Measurements from ENCODE around the gene GIGYF2.
"Not testable (repeated sequence)": the region's sequence is repeated elsewhere in the genome, so short reads cannot be mapped to it uniquely, and the experiment has no call there.

The GIGYF2 gene

DNA sequence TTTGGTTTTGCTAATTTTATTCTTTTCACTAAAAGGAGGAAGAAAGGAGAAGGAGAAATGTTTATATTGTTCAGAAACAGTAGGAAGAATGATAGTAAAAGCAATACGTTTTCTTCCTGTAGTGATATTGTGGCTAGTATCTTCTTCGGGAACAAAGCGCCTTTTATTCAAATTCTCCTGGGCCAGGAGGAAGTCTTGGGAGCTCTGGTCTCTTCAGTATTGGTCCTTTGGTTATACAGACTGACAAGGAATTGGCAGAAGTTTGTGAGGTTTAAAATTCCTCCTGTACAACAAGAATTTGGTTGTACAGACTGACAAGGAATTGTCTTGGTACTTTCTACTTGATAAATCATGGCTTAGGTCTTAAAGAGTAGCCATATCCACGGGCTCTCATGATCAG is 9.9 kb downstream of the GIGYF2 start:
- no peak overlapping the region for H3K9ac ChIP-seq (ENCODE audit: low read depth, low read length)
- H3K4me3 ChIP-seq (ENCODE audit: low read depth in 1 of 2, low read length in 2 of 2): no peak overlapping the region
- TF ChIP-seq, protein P1, sequence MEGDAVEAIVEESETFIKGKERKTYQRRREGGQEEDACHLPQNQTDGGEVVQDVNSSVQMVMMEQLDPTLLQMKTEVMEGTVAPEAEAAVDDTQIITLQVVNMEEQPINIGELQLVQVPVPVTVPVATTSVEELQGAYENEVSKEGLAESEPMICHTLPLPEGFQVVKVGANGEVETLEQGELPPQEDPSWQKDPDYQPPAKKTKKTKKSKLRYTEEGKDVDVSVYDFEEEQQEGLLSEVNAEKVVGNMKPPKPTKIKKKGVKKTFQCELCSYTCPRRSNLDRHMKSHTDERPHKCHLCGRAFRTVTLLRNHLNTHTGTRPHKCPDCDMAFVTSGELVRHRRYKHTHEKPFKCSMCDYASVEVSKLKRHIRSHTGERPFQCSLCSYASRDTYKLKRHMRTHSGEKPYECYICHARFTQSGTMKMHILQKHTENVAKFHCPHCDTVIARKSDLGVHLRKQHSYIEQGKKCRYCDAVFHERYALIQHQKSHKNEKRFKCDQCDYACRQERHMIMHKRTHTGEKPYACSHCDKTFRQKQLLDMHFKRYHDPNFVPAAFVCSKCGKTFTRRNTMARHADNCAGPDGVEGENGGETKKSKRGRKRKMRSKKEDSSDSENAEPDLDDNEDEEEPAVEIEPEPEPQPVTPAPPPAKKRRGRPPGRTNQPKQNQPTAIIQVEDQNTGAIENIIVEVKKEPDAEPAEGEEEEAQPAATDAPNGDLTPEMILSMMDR (IDR thresholded peaks at IDR 0.05; ENCODE audit: borderline replicate concordance, extremely low read depth, low read length, poor library complexity, severe bottlenecking): no peak
- TF ChIP-seq EZH2 (IDR thresholded peaks at IDR 0.05; ENCODE audit: borderline replicate concordance, low read depth, low read length, severe bottlenecking): no peak
- peaks cover 93% of the 10 kb centered on the region for H3K79me2 ChIP-seq (ENCODE audit: insufficient read depth, low read length)
- no peak overlapping the region for H3K27ac ChIP-seq (ENCODE audit: low read length)
- H3K36me3 ChIP-seq (ENCODE audit: insufficient read depth, low read length): peaks cover 66% of the 10 kb centered on the region
- H3K27me3 ChIP-seq (ENCODE audit: insufficient read depth, low read length, poor library complexity): no peaks in the 10 kb centered on the region
- no peaks in the 10 kb centered on the region for H3K4me1 ChIP-seq (ENCODE audit: insufficient read depth, low read length)
- DNase-seq: no peak
- H2AFZ ChIP-seq (ENCODE audit: low read depth, low read length): no peak overlapping the region
- no peak for ATAC-seq (ENCODE audit: insufficient read depth, low read depth)
- no peaks in the 10 kb centered on the region for H3K9me3 ChIP-seq (ENCODE audit: insufficient read depth, low read length, severe bottlenecking)
- peaks cover 20% of the 10 kb centered on the region for H4K20me1 ChIP-seq (ENCODE audit: insufficient read depth, low read length)
- H3K4me2 ChIP-seq (ENCODE audit: insufficient read depth, low read length): no peak overlapping the region

DNA sequence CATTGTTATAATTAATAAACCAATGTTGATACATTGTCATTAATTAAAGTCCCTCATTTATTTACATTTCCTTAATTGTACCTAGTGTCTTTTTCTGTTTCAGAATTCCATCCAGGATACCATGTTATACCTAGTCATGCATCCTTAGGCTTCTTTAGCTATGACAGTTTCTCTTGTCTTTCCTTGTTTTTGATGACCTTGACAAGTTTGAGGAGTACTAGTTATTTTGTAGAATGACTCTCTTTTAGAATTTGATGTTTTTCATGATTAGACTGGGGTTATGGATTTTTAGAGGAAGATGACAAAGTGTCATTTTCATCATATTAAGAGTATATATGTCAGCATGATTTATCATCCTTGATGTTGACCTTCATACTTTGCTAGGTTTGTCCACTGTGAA is 16.4 kb downstream of the GIGYF2 start:
- ATAC-seq (ENCODE audit: insufficient read depth, low read depth) (no peak), DNase-seq (no peak)
- no peaks in the 10 kb centered on the region for H3K9me3 ChIP-seq (ENCODE audit: insufficient read depth, low read length, severe bottlenecking)
- no peak overlapping the region for H2AFZ ChIP-seq (ENCODE audit: low read depth, low read length)
- TF ChIP-seq, protein P1 (IDR thresholded peaks at IDR 0.05; ENCODE audit: borderline replicate concordance, extremely low read depth, low read length, poor library complexity, severe bottlenecking): no peak
- no peak for TF ChIP-seq EZH2 (IDR thresholded peaks at IDR 0.05; ENCODE audit: borderline replicate concordance, low read depth, low read length, severe bottlenecking)
- H4K20me1 ChIP-seq (ENCODE audit: insufficient read depth, low read length): peaks cover 15% of the 10 kb centered on the region
- H3K4me1 ChIP-seq (ENCODE audit: insufficient read depth, low read length): no peaks in the 10 kb centered on the region
- peaks cover 95% of the 10 kb centered on the region for H3K79me2 ChIP-seq (ENCODE audit: insufficient read depth, low read length)
- H3K36me3 ChIP-seq (ENCODE audit: insufficient read depth, low read length): peaks cover 59% of the 10 kb centered on the region; the same call in 1 of the 2 replicates
- no peak overlapping the region for H3K27ac ChIP-seq (ENCODE audit: low read length)
- no peak overlapping the region for H3K9ac ChIP-seq (ENCODE audit: low read depth, low read length)
- no peak overlapping the region for H3K4me3 ChIP-seq (ENCODE audit: low read depth in 1 of 2, low read length in 2 of 2)
- no peaks in the 10 kb centered on the region for H3K27me3 ChIP-seq (ENCODE audit: insufficient read depth, low read length, poor library complexity)
- no peak overlapping the region for H3K4me2 ChIP-seq (ENCODE audit: insufficient read depth, low read length)

DNA sequence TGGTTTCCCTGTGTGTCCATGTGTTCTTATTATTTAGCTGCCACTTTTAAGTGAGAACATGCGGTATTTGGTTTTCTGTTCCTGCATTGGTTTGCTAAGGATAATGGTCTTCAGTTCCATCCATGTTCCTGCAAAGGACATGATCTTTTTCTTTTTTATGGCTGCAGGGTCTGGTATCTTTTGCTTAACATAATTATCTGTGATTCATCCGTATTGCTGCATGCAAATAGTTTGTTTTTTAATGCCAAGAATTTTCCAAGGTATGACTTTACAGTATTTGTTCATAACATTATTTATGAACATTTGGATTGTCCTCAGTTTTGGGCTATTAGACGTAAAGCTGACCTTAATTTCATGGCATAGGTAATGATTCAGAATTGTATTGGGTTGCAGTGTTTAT is 17.8 kb downstream of the GIGYF2 start:
- no peaks in the 10 kb centered on the region for H3K9me3 ChIP-seq (ENCODE audit: insufficient read depth, low read length, severe bottlenecking)
- no peak overlapping the region for H3K4me2 ChIP-seq (ENCODE audit: insufficient read depth, low read length)
- no peak overlapping the region for H3K9ac ChIP-seq (ENCODE audit: low read depth, low read length)
- H3K27ac ChIP-seq (ENCODE audit: low read length): no peak overlapping the region
- ATAC-seq (ENCODE audit: insufficient read depth, low read depth) (no peak), DNase-seq (no peak)
- no peak overlapping the region for H3K4me3 ChIP-seq (ENCODE audit: low read depth in 1 of 2, low read length in 2 of 2)
- no peak for TF ChIP-seq EZH2 (IDR thresholded peaks at IDR 0.05; ENCODE audit: borderline replicate concordance, low read depth, low read length, severe bottlenecking)
- TF ChIP-seq, protein P1 (IDR thresholded peaks at IDR 0.05; ENCODE audit: borderline replicate concordance, extremely low read depth, low read length, poor library complexity, severe bottlenecking): no peak
- no peak overlapping the region for H2AFZ ChIP-seq (ENCODE audit: low read depth, low read length)
- H3K79me2 ChIP-seq (ENCODE audit: insufficient read depth, low read length): peaks cover 98% of the 10 kb centered on the region
- no peaks in the 10 kb centered on the region for H3K27me3 ChIP-seq (ENCODE audit: insufficient read depth, low read length, poor library complexity)
- H3K4me1 ChIP-seq (ENCODE audit: insufficient read depth, low read length): no peaks in the 10 kb centered on the region
- H4K20me1 ChIP-seq (ENCODE audit: insufficient read depth, low read length): peaks cover 25% of the 10 kb centered on the region
- H3K36me3 ChIP-seq (ENCODE audit: insufficient read depth, low read length): peaks cover 62% of the 10 kb centered on the region

DNA sequence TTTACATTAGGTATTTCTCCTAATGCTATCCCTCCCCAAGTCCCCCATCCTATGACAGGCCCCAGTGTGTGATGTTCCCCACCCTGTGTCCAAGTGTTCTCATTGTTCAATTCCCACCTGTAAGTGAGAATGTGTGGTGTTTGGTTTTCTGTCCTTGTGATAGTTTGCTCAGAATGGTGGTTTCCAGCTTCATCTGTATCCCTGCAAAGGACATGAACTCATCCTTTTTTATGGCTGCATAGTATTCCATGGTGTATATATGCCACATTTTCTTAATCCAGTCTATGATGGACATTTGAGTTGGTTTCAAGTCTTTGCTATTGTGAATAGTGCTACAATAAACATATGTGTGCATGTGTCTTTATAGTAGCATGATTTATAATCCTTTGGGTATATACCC is 22.9 kb downstream of the GIGYF2 start:
- peaks cover 38% of the 10 kb centered on the region for H4K20me1 ChIP-seq (ENCODE audit: insufficient read depth, low read length)
- H2AFZ ChIP-seq (ENCODE audit: low read depth, low read length); H3K9me3 ChIP-seq (ENCODE audit: insufficient read depth, low read length, severe bottlenecking); H3K4me2 ChIP-seq (ENCODE audit: insufficient read depth, low read length); H3K27me3 ChIP-seq (ENCODE audit: insufficient read depth, low read length, poor library complexity); H3K4me1 ChIP-seq (ENCODE audit: insufficient read depth, low read length); DNase-seq; ATAC-seq (ENCODE audit: insufficient read depth, low read depth); H3K4me3 ChIP-seq (ENCODE audit: low read depth in 1 of 2, low read length in 2 of 2); H3K9ac ChIP-seq (ENCODE audit: low read depth, low read length); H3K27ac ChIP-seq (ENCODE audit: low read length): not testable (repeated sequence)
- H3K36me3 ChIP-seq (ENCODE audit: insufficient read depth, low read length): peaks cover 55% of the 10 kb centered on the region
- peaks cover 95% of the 10 kb centered on the region for H3K79me2 ChIP-seq (ENCODE audit: insufficient read depth, low read length)
